Measurements from ENCODE around the gene KRT7.
"Not testable (repeated sequence)": the region's sequence is repeated elsewhere in the genome, so short reads cannot be mapped to it uniquely, and the experiment has no call there.

KRT7 gene

GRCh38 chr12:52235822-52236361 lies 2.8 kb downstream of the KRT7 start:
- Histone ChIP-seq H3K4me3 (ENCODE audit: low read depth in 1 of 2, low read length in 2 of 2) (no peak overlapping the region), H3K9me3 (ENCODE audit: low read length) (no peaks in the 10 kb centered on the region), H3K27me3 (ENCODE audit: control insufficient read depth in 1 of 2, insufficient read depth in 2 of 2, low read length in 2 of 2) (peaks cover 5 to 27% of the 10 kb centered on the region in 2 donors), H3K27ac (ENCODE audit: low read depth, low read length) (no peak overlapping the region), H3K36me3 (ENCODE audit: insufficient read depth, low read length) (no peaks in the 10 kb centered on the region), H3K9ac (ENCODE audit: low read length) (no peak overlapping the region), H3K4me1 (ENCODE audit: insufficient read depth, low read length) (no peaks in the 10 kb centered on the region)

GRCh38 chr12:52236386-52237050 lies 3.5 kb downstream of the KRT7 start:
- Histone ChIP-seq H3K4me1 (ENCODE audit: insufficient read depth, low read length) (no peaks in the 10 kb centered on the region), H3K27me3 (ENCODE audit: control insufficient read depth in 1 of 2, insufficient read depth in 2 of 2, low read length in 2 of 2) (peaks cover 5 to 26% of the 10 kb centered on the region in 2 donors), H3K27ac (ENCODE audit: low read depth, low read length) (no peak overlapping the region), H3K9ac (ENCODE audit: low read length) (no peak overlapping the region), H3K36me3 (ENCODE audit: insufficient read depth, low read length) (no peaks in the 10 kb centered on the region), H3K4me3 (ENCODE audit: low read depth in 1 of 2, low read length in 2 of 2) (no peak overlapping the region), H3K9me3 (ENCODE audit: low read length) (no peaks in the 10 kb centered on the region)

- Histone ChIP-seq H3K27me3 (ENCODE audit: control insufficient read depth in 1 of 2, insufficient read depth in 2 of 2, low read length in 2 of 2) (peaks cover 0 to 8% of the 10 kb centered on the region in 2 donors), H3K27ac (ENCODE audit: low read depth, low read length) (no peak overlapping the region), H3K9me3 (ENCODE audit: low read length) (no peaks in the 10 kb centered on the region), H3K9ac (ENCODE audit: low read length) (no peak overlapping the region), H3K4me1 (ENCODE audit: insufficient read depth, low read length) (peaks cover 3% of the 10 kb centered on the region), H3K36me3 (ENCODE audit: insufficient read depth, low read length) (no peaks in the 10 kb centered on the region), H3K4me3 (ENCODE audit: low read depth in 1 of 2, low read length in 2 of 2) (no peak overlapping the region)
Observed at GRCh38 chr12:52238207-52238840, 5.3 kb downstream of the KRT7 start.

DNA sequence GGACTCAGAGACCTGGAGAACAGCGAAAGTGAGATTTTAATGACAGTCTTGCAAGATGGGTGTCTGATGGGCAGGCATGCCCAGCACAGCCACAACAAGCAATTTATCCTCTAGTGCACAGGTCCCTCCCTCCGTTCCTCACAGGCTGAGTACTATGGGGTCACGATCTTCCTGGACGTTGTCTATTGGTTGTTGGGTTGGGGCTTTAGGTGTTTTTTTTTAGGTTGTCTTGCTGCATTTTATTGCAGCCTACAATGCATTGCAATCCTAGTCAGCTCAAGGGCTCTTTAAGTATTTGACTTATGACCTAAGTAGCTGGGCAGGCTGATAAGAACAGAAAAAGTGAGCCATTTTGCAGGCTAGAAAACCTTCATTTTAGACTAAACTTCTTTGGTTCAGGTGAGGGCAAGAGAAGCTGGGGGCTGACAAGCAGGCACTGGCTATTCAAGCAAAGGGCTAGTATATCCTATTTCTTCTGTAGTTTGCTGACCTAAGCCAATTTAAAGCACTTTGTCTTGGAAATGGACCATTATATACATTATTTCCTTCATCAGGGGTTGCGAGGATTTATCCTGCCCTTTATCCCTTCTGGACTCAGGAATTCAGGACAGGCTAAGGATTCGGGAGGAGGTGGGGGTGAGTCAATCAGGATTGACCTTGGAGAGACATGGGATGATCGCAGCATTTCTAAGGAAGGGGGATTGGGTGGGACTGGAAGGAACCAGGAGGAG lies 6.0 kb downstream of the KRT7 start:
- no peak overlapping the region for H3K9ac ChIP-seq (ENCODE audit: low read length)
- H3K27me3 ChIP-seq (ENCODE audit: control insufficient read depth in 1 of 2, insufficient read depth in 2 of 2, low read length in 2 of 2): peaks cover 0 to under 1% of the 10 kb centered on the region in 2 donors
- no peak overlapping the region for H3K27ac ChIP-seq (ENCODE audit: low read depth, low read length)
- H3K9me3 ChIP-seq (ENCODE audit: low read length): no peaks in the 10 kb centered on the region
- H3K4me3 ChIP-seq (ENCODE audit: low read depth in 1 of 2, low read length in 2 of 2): no peak overlapping the region
- peaks cover 10% of the 10 kb centered on the region for H3K4me1 ChIP-seq (ENCODE audit: insufficient read depth, low read length)
- no peaks in the 10 kb centered on the region for H3K36me3 ChIP-seq (ENCODE audit: insufficient read depth, low read length)

GRCh38 chr12:52239767-52240166 lies 6.7 kb downstream of the KRT7 start:
- Histone ChIP-seq H3K27me3 (ENCODE audit: control insufficient read depth in 1 of 2, insufficient read depth in 2 of 2, low read length in 2 of 2) (no peaks in the 10 kb centered on the region), H3K4me1 (ENCODE audit: insufficient read depth, low read length) (peaks cover 17% of the 10 kb centered on the region), H3K36me3 (ENCODE audit: insufficient read depth, low read length) (no peaks in the 10 kb centered on the region), H3K27ac (ENCODE audit: low read depth, low read length) (no peak overlapping the region), H3K9ac (ENCODE audit: low read length) (no peak overlapping the region), H3K9me3 (ENCODE audit: low read length) (no peaks in the 10 kb centered on the region), H3K4me3 (ENCODE audit: low read depth in 1 of 2, low read length in 2 of 2) (no peak overlapping the region)

DNA sequence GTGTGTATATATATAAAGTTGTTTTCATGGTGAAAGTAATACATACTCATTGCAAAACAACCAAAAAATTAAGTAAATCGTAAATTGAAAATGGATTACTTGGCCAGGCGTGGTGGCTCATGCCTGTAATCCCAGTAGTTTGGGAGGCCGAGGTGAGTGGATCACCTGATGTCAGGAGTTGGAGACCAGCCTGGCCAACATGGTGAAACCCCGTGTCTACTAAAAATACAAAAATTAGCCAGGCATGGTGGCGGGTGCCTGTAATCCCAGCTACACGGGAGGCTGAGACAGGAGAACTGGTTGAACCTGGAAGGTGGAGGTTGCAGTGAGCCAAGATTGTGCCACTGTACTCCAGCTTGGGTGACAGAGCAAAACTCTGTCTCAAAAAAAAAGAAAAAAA lies 7.2 kb downstream of the KRT7 start:
- peaks cover 22% of the 10 kb centered on the region for H3K4me1 ChIP-seq (ENCODE audit: insufficient read depth, low read length)
- not testable (repeated sequence) for H3K36me3 ChIP-seq (ENCODE audit: insufficient read depth, low read length); H3K4me3 ChIP-seq (ENCODE audit: low read depth in 1 of 2, low read length in 2 of 2); H3K9ac ChIP-seq (ENCODE audit: low read length); H3K27ac ChIP-seq (ENCODE audit: low read depth, low read length); H3K9me3 ChIP-seq (ENCODE audit: low read length); H3K27me3 ChIP-seq (ENCODE audit: control insufficient read depth in 1 of 2, insufficient read depth in 2 of 2, low read length in 2 of 2)

DNA sequence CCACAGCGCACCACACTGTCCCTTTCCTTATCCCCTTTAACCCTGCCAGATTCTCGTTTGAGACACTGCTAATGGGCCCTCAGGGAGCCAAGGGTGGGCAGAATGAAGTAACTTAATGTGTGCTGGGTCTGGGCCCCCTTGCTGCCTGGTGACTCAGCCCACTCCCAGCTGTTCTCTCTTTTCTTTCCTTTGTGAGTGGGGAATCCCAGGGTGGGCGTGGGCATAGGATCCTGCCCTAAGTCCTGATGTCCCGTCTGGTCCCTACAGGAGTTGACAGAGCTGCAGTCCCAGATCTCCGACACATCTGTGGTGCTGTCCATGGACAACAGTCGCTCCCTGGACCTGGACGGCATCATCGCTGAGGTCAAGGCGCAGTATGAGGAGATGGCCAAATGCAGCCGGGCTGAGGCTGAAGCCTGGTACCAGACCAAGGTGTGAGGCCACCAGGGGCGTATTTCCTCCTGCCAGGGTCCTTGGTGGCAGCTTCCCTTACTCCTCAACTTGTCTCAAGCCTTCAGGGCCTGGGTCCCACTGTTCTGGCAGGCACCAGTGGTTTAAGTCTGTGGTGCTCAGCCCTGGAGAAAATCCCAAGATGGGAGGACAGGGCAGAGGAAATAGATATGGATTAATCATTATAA lies 8.3 kb downstream of the KRT7 start:
- no peak overlapping the region for H3K4me3 ChIP-seq (ENCODE audit: low read depth in 1 of 2, low read length in 2 of 2)
- H3K27ac ChIP-seq (ENCODE audit: low read depth, low read length): no peak overlapping the region
- H3K4me1 ChIP-seq (ENCODE audit: insufficient read depth, low read length): peaks cover 22% of the 10 kb centered on the region

GRCh38 chr12:52242442-52243258 lies 9.6 kb downstream of the KRT7 start:
- Histone ChIP-seq H3K4me3 (ENCODE audit: low read depth in 1 of 2, low read length in 2 of 2) (no peak overlapping the region), H3K36me3 (ENCODE audit: insufficient read depth, low read length) (no peaks in the 10 kb centered on the region), H3K9ac (ENCODE audit: low read length) (no peak overlapping the region), H3K4me1 (ENCODE audit: insufficient read depth, low read length) (peaks cover 27% of the 10 kb centered on the region), H3K27ac (ENCODE audit: low read depth, low read length) (no peak overlapping the region), H3K27me3 (ENCODE audit: control insufficient read depth in 1 of 2, insufficient read depth in 2 of 2, low read length in 2 of 2) (no peaks in the 10 kb centered on the region), H3K9me3 (ENCODE audit: low read length) (no peaks in the 10 kb centered on the region)

More for the DNA sequence above, 8.3 kb downstream of the KRT7 start:
- H3K27me3 ChIP-seq (ENCODE audit: control insufficient read depth in 1 of 2, insufficient read depth in 2 of 2, low read length in 2 of 2): no peaks in the 10 kb centered on the region
- H3K9me3 ChIP-seq (ENCODE audit: low read length): no peaks in the 10 kb centered on the region
- no peaks in the 10 kb centered on the region for H3K36me3 ChIP-seq (ENCODE audit: insufficient read depth, low read length)
- H3K9ac ChIP-seq (ENCODE audit: low read length): no peak overlapping the region

- H3K4me1 ChIP-seq (ENCODE audit: insufficient read depth, low read length): peaks cover 32% of the 10 kb centered on the region
- no peak overlapping the region for H3K4me3 ChIP-seq (ENCODE audit: low read depth in 1 of 2, low read length in 2 of 2)
- H3K27me3 ChIP-seq (ENCODE audit: control insufficient read depth in 1 of 2, insufficient read depth in 2 of 2, low read length in 2 of 2): no peaks in the 10 kb centered on the region
- no peaks in the 10 kb centered on the region for H3K9me3 ChIP-seq (ENCODE audit: low read length)
- H3K36me3 ChIP-seq (ENCODE audit: insufficient read depth, low read length): no peaks in the 10 kb centered on the region
- no peak overlapping the region for H3K27ac ChIP-seq (ENCODE audit: low read depth, low read length)
- no peak overlapping the region for H3K9ac ChIP-seq (ENCODE audit: low read length)
Observed at GRCh38 chr12:52243259-52243855, 10.3 kb downstream of the KRT7 start.

DNA sequence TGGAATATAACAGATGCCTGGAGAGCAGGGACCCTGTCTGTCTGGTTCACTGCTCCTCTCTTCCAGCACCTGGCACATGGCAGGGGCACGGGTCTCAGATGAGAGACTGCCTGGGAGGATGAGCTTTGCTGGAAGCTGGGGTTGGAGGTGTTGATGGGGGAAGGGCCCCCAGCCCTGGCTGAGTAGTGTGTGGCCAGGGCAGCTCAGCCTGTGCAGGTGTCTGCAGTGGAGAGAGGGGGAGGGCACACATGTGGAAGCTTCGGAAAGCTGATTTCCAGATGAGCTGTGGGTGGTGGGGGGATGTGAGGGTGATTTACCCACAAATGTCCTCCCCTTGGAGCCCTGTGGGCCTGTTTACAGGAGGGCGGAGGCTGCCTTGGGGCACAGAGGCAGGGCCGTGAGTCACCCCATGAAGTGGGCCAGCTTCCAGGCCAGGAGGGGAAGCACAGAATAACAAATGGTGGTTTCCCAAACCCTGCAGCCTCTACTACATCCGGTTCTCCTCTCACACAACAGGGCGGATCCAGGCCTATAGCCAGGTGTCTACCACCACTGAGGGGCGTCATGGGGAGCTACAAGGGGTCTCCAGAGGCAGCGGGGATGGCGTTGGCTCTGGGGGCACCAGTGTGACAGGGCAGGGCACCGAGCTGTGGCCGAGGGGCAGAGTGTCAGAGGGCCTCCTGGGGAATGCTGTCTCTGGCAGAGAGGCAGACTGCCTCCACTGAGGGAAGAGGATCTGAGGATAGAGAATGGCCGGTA lies 11.0 kb downstream of the KRT7 start:
- Histone ChIP-seq H3K9ac (ENCODE audit: low read length) (no peak overlapping the region), H3K27me3 (ENCODE audit: control insufficient read depth in 1 of 2, insufficient read depth in 2 of 2, low read length in 2 of 2) (peaks cover 0 to 2% of the 10 kb centered on the region in 2 donors), H3K4me3 (ENCODE audit: low read depth in 1 of 2, low read length in 2 of 2) (no peak overlapping the region), H3K27ac (ENCODE audit: low read depth, low read length) (peak overlapping the region; percentile 35), H3K36me3 (ENCODE audit: insufficient read depth, low read length) (no peaks in the 10 kb centered on the region), H3K4me1 (ENCODE audit: insufficient read depth, low read length) (peaks cover 39% of the 10 kb centered on the region), H3K9me3 (ENCODE audit: low read length) (no peaks in the 10 kb centered on the region)

Measured in muscle layer of colon (tissue), 2 donors.